ENCODE measurements around the gene CBS.
"Not testable (repeated sequence)": the region's sequence is repeated elsewhere in the genome, so short reads cannot be mapped to it uniquely, and the experiment has no call there.

CBS gene

GRCh38 chr21:43045876-43046821, 29.5 kb downstream of the CBS start:
- H3K27ac ChIP-seq, result peak overlapping the region; percentile 67
- H3K27me3 ChIP-seq; H3K36me3 ChIP-seq; H3K9me3 ChIP-seq; H3K4me3 ChIP-seq (ENCODE audit: low read depth in 1 of 2, low read length in 1 of 2): not testable (repeated sequence)
- H3K4me1 ChIP-seq (ENCODE audit: control insufficient read depth in 1 of 2, insufficient read depth in 1 of 2, low read depth in 1 of 2, low read length in 1 of 2), result peaks cover 3 to 12% of the 10 kb centered on the region in 2 experiments

GRCh38 chr21:43045165-43045875, 30.3 kb downstream of the CBS start:
- not testable (repeated sequence) for H3K4me3 ChIP-seq (ENCODE audit: low read depth in 1 of 2, low read length in 1 of 2); H3K9me3 ChIP-seq; H3K36me3 ChIP-seq; H3K27me3 ChIP-seq
- H3K27ac ChIP-seq, result peak overlapping the region; percentile 67
- peaks cover 3 to 12% of the 10 kb centered on the region in 2 experiments for H3K4me1 ChIP-seq (ENCODE audit: control insufficient read depth in 1 of 2, insufficient read depth in 1 of 2, low read depth in 1 of 2, low read length in 1 of 2)

GRCh38 chr21:43044547-43044946, 31.1 kb downstream of the CBS start:
- H3K27me3 ChIP-seq; H3K27ac ChIP-seq; H3K36me3 ChIP-seq; H3K9me3 ChIP-seq; H3K4me3 ChIP-seq (ENCODE audit: low read depth in 1 of 2, low read length in 1 of 2): not testable (repeated sequence)
- peaks cover 3 to 12% of the 10 kb centered on the region in 2 experiments for H3K4me1 ChIP-seq (ENCODE audit: control insufficient read depth in 1 of 2, insufficient read depth in 1 of 2, low read depth in 1 of 2, low read length in 1 of 2)

- not testable (repeated sequence) for H3K9me3 ChIP-seq
- peaks cover 3 to 12% of the 10 kb centered on the region in 2 experiments for H3K4me1 ChIP-seq (ENCODE audit: control insufficient read depth in 1 of 2, insufficient read depth in 1 of 2, low read depth in 1 of 2, low read length in 1 of 2)
Measured at GRCh38 chr21:43043291-43043690, 32.3 kb downstream of the CBS start.

GRCh38 chr21:43042169-43042568, 33.5 kb downstream of the CBS start:
- H3K4me3 ChIP-seq (ENCODE audit: low read depth in 1 of 2, low read length in 1 of 2); H3K27ac ChIP-seq: not testable (repeated sequence)

More at GRCh38 chr21:43043291-43043690, 32.3 kb downstream of the CBS start:
- not testable (repeated sequence) for H3K27me3 ChIP-seq; H3K4me3 ChIP-seq (ENCODE audit: low read depth in 1 of 2, low read length in 1 of 2); H3K27ac ChIP-seq; H3K36me3 ChIP-seq

GRCh38 chr21:43038659-43039044, 37.0 kb downstream of the CBS start:
- H3K27me3 ChIP-seq; H3K36me3 ChIP-seq; H3K9me3 ChIP-seq; H3K4me3 ChIP-seq (ENCODE audit: low read depth in 1 of 2, low read length in 1 of 2); H3K4me1 ChIP-seq (ENCODE audit: control insufficient read depth in 1 of 2, insufficient read depth in 1 of 2, low read depth in 1 of 2, low read length in 1 of 2); H3K27ac ChIP-seq: not testable (repeated sequence)

More at GRCh38 chr21:43042169-43042568, 33.5 kb downstream of the CBS start:
- peaks cover 3 to 12% of the 10 kb centered on the region in 2 experiments for H3K4me1 ChIP-seq (ENCODE audit: control insufficient read depth in 1 of 2, insufficient read depth in 1 of 2, low read depth in 1 of 2, low read length in 1 of 2)
- H3K9me3 ChIP-seq, H3K27me3 ChIP-seq, H3K36me3 ChIP-seq: not testable (repeated sequence)

- H3K4me1 ChIP-seq (ENCODE audit: control insufficient read depth in 1 of 2, insufficient read depth in 1 of 2, low read depth in 1 of 2, low read length in 1 of 2); H3K4me3 ChIP-seq (ENCODE audit: low read depth in 1 of 2, low read length in 1 of 2); H3K27ac ChIP-seq; H3K36me3 ChIP-seq; H3K9me3 ChIP-seq; H3K27me3 ChIP-seq: not testable (repeated sequence)
Measured at GRCh38 chr21:43037918-43038658, 37.5 kb downstream of the CBS start.

GRCh38 chr21:43036889-43037288, 38.7 kb downstream of the CBS start:
- not testable (repeated sequence) for H3K27me3 ChIP-seq; H3K4me1 ChIP-seq (ENCODE audit: control insufficient read depth in 1 of 2, insufficient read depth in 1 of 2, low read depth in 1 of 2, low read length in 1 of 2); H3K27ac ChIP-seq; H3K9me3 ChIP-seq; H3K4me3 ChIP-seq (ENCODE audit: low read depth in 1 of 2, low read length in 1 of 2)
- H3K36me3 ChIP-seq, result peaks cover 14% of the 10 kb centered on the region

GRCh38 chr21:43034826-43035225, 40.8 kb downstream of the CBS start:
- H3K36me3 ChIP-seq, result peaks cover 32% of the 10 kb centered on the region
- H3K9me3 ChIP-seq, result no peaks in the 10 kb centered on the region
- H3K4me3 ChIP-seq (ENCODE audit: low read depth in 1 of 2, low read length in 1 of 2), result no peak overlapping the region
- TF ChIP-seq CTCF (IDR thresholded peaks at IDR 0.05), result no peak
- no peaks in the 10 kb centered on the region for H3K4me1 ChIP-seq (ENCODE audit: control insufficient read depth in 1 of 2, insufficient read depth in 1 of 2, low read depth in 1 of 2, low read length in 1 of 2)
- no peaks in the 10 kb centered on the region for H3K27me3 ChIP-seq
- H3K27ac ChIP-seq, result no peak overlapping the region

All from neutrophil (primary cell).